ENCODE measurements around the gene TIMM10.
A peak's percentile ranks its signal among the peaks of the same experiment; 100 is the strongest.

TIMM10 gene

DNA sequence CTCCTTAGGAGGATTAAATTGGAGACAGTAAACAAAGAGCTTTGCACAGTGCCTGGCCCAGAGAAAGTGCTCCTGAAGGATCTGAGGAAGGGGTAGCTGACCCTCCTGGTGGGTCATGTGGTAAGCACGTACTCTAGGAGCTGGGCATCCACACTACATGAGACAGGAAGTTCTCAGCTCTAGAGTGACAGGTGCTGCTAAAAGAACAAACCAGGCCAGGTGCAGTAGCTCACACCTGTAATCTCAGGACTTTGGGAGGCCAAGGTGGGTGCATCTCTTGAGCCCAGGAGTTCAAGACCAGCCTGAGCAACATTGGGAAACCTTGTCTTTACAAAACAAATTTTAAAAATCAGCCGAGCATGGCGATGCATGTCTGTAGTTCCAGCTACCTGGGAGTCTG lies 28.2 kb downstream of the TIMM10 start:
- DNase-seq, result no peak

DNA sequence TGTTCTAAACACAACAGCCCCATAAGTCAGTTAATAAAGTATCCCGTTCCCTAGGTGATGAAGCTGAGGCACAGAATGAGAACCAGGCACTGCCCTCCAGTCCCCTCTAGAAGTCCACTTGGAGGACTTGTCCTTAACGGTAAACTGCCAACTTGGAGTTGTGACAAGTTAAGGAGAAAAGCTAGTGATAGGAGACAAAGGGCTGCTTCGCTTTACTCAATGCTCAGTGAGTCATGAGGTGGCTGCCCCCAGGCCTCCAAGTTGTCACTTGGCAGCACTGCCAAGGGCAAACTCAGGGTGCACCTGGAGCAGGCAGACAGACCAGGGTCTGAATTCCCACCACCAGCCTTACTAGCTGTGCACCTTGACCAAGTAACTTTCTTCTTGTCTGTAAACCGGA lies 28.6 kb downstream of the TIMM10 start:
- DNase-seq, result no peak

DNA sequence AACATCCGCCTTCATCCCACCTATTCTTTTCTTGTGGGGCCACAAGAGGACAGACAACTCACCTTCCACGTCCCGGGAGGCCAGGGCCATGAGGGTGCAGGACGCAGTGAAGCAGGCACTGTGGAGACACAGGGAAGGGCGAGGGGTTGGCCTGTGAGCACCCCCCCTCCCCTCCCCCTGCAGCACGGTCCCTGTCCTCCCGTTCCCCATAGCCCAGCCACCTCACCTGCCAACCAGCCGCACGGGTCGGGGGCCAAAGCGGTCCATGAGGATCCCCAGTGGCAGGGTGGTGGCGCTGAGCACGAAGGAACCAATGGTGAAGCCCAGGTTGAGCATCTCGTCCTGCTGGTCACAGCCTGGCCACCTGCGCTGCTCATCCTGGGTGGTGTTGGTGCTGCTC lies 29.6 kb downstream of the TIMM10 start:
- DNase-seq, result no peak

DNA sequence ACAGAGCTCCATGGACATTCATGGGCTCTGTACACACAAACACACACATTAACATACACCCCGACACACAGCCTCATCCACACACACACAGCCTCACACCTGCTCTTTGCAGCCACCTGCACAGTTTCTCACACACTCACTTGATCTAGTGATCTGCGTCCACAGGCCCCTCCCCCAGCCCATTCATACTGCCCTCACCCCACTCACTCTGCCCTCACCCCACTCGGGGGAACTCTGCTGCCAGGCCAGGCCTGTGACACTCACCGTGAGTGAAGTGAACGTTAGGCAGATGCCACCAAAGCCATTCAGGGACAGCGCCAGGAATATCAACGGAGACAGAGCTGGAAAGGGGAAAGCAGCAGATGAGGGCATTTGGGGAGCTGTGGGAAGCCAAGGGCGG lies 30.0 kb downstream of the TIMM10 start:
- no peak for DNase-seq

DNA sequence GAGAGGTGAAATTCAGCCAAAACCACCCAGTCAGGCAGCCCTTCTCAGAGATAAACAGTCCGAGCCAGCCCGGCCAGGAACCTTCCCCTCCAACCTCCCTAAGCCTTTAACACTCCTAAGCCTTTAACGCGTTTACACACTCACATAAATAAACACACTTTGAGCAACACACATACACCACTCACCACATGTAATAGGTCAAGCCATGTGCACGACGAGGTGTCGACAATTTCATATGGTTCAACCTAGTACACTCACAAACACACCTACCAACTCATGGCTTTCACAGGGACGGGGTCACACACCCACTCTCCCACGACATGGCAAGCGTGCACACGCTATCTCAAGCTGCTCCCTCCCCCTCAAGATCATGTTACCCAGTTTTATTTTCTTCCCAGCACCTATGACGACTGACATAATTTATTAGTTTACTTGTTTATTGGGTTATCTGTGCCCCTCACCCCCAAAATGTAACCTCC lies 30.5 kb downstream of the TIMM10 start:
- no peak for DNase-seq

DNA sequence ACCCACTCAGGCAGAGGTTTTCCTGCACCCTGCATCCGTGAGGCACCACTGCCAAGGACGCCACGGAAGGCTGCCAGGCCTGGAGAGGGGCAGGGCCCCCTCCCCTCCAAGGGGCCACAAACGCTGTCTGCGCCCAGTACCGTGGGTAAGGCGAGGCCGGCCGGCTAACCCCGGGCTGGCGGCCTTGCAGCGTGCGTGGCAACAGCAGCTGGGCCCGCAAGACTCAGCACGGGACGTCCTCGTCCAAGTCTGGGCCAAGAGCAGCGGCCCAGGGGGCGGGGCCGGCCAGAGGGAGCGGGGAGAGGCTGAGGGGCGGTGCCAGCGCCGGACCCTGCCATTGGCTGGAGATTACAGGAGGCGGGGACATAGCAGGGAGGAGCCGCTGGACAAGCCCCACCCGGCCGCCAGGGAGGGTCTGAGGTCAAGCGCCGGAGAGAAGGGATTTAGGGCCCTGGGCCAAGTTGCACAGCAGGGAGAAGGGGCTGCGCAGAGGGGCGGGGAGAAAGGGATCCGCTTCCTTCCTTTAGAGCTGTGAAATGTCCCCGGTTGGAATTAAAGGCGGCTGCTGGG lies 31.1 kb downstream of the TIMM10 start:
- peak; percentile 80 to 90 for DNase-seq

DNA sequence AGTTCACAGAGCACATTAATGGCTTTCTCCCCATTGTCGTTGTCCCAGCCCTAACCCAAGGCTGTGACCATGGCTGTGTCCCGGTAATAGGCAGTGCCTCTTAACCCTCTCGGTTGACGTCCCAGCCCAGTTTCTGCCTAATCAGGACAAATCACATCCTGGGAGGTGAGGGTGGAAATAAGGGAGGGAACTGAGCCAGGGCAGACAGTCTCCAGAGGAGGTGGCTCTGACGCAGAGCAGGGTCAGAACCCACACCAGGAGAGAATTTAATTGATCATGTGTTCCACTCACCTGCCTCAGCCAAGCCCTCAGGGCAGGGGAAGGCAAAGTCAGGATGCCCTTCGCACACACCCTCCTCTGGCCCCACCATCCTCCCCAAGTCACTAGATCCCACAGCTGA lies 32.0 kb downstream of the TIMM10 start:
- no peak for DNase-seq

DNA sequence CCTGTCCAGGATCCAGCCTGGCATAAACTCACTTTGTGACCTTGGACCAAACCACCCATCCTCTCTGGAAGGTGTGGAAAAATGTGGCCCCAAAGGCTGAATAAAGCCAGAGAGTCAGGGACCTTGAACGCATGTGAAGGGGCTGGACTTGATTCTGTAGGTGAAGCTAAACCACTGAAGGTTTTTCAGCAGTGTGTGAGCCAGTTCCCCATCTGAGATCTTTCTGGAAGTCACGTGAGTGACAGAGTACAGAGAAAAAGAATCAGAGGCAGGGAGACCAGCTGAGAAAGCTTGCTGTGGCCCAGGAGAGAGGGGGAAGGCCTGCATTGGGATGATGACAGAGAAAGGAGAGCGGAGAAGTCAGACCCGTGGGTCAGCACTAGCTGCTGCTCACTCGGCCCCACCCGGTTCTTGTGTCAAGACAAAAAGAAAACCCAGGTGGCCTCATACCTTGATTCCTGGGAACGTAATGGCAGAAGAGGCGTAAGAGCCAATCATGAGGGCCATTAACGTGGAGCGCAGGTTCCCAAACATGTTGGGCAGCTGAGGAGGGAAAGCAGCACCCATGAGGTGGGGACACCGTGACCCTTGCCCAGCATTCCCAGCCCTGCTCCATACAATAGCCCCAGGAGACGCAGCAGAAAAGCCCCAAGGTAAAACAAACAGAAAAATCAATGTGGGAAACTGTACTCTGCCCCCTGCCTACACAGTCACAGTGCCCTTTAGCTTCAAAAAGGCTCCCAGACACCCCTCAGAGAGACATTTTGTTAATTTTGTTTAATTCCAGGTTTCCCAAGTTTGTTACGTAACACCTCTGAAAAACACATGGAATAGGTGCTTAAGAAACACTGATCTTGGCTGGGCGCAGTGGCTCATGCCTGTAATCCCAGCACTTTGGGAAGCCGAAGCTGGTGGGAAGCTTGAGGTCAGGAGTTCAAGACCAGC lies 33.0 kb downstream of the TIMM10 start:
- DNase-seq, result no peak

DNA sequence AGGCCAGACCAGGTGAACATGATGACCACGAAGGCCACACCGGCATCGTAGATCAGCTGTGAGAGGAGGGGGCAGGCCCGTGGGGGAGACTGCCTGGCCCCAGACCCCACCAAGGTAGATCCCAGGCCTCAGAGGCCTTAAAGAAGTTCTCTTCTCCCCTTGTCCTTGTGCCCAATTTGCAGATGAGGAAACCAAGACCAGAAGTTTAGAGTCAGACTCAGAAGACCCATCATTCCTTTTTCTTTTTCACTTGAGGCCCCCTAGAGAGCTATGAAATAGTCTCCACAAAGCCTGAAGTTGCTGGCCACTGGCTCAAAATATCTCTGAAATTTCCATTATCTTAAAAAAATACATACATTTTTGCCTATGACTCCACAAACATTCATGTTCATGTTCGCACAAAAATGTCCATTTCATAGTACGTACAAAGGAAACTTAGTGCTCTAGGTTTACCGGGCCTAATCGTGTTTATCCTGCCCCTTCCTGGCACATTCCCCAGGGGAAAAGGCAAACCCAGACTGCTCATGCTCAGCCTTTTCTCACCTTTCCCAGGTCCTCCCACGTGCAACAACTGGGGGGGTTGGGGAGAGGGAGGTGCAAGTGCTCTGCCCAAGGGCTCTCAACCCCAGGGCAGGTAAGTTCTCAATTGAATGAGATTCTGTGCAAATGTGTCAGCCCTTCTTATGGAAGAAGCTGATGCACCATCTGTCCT lies 34.3 kb downstream of the TIMM10 start:
- DNase-seq, result peak in 1 of 2 experiments; percentile 21

DNA sequence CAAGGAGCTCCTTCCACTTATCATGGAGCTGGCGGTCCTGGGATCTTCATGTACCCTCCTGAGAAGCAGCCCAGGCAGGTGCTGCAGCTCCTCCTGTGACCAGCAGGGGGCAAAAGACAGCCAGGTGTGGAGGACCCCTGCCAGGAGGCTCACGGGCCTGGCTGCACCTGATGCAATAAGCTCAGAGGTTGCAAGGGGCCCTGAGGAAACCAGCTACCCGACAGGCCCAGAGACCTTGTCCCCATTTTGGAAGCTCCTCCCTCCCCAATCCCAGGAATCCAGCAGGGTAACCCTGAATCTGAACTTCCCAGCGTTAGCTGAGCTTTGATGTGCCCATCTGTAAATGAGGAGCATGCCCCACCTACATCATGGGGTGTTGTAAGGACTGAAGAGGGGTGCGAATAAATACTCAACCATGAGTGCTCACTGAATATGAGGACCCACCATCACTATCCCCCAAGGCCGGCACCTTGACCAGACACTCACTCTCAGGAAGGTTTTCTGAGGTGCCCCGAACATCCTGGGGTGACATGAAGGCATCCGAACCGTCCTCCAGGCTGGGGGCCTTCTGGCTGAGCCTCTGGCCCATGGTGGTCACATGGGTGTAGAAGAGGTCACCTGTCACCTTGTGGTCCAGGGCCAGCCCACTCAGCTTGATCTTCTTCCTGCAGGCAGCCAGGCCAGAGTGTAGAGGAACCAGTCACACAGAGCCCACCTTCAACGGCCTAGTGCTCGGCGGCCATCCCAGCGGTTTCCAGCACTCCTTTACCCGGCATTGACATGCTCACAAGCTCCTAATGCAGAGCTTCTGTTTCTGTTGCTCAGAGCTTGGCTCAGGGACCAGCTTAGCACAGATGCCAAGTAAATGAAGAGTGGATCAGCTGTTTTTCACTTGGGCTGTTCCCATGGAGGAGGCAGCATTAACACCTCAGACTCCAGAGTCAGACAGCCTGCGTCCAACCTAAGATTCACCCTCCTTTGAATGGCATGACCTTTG lies 36.7 kb downstream of the TIMM10 start:
- DNase-seq, result peak in 1 of 2 experiments; percentile 49

DNA sequence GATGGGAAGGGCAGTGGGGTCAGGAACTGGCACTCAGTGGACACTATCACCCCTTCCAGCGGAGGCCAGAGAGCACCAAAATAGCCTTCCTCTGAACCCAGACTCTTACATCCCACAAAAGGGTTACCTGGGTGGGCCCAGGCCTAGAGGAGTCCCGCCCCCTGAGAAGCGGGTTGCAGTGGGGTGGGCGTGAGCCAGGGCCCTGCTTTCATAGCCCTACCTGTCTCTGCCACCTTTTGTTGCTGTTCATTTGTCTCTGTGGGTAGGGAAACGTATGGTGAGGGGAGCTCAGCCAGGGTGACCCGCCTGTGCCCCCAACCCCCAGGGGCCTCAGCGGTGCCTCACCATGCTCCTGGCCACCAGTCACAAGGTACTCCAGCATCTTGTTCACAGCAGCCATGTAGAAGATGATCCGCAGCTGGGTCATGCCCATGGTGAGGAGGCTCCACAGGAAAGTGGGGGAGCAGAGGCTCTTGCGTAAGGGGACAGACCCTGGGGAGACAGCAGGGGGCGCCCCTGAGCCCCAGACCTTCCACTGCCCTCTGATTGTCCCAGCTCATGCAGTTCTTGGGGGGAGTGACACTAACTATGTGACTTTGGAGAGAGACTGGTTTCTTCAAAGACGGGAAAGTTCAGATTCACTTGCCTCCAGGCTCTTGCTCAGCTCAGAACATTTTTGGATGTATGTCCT lies 39.0 kb downstream of the TIMM10 start:
- DNase-seq, result peak in 1 of 2 experiments; percentile 9

DNA sequence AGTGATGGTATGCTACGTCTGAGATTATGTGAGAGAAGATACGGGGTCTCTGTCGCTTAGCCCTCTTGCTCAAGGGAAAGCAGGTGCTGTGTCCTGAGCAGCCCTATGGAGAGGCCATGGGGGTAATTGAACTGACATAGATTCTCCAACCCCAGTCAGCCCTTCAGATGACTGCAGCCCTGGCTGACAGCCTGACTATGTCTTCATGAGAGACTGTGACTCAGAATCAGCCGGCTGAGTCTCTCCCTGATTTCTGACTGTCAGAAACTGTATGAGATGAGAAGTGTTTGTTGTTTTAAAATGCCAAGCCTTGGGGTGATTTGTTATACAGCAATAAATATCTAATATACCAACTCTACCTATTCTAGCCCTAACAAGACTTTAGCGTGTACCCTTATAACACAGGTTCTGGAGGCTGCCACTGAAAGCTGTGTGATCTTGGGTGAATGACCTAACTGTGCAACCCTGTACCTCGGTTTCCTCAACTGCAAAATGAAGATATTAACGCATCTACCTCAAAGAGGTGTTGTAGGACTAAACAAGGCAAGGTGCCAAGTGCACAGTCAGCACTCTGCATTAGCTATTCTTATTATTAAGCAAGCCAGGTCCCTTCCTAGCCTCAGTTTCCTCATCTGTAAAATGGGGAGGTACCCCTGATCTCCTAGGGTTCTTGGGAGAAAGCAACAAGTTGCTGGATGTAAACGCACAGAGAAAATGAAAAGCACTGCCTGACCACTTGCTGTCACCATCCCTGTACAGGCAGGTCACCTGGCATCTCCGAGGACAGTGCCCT lies 39.9 kb downstream of the TIMM10 start:
- no peak for DNase-seq

DNA sequence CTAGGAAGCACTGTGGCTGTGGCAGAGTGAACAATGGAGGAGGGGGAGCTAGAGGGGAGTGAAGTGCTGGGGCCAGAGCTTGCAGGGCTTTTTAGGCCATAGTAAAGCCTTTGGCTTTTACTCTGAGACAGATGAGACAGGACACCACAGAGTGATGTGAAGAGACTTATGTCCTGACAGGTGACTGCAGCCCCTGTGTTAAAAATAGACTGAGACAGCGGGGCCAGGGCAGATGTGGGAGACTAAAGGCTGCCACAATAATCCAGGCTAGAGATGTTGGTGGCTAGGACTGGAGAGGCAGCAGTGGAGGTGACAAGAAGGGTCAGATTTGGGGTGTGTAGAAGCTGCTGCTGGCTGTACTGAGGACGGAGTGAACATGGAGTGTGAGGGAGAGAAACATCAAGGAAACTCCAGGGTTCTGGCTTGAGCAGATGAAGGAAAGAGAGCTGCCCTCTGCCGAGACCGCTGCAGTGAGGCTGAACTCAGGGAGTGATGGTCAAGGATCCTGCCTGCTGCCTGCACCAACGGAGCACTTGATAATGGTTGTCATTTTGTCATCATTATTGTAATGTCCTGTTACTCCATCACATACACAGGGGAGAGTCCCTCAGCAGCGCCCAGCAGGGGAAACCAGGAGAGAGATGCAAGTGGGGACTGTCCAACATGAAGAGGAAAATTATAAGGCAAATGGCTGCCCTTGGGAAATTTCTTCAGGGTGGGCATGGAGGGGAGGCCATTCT lies 42.5 kb downstream of the TIMM10 start:
- no peak for DNase-seq

DNA sequence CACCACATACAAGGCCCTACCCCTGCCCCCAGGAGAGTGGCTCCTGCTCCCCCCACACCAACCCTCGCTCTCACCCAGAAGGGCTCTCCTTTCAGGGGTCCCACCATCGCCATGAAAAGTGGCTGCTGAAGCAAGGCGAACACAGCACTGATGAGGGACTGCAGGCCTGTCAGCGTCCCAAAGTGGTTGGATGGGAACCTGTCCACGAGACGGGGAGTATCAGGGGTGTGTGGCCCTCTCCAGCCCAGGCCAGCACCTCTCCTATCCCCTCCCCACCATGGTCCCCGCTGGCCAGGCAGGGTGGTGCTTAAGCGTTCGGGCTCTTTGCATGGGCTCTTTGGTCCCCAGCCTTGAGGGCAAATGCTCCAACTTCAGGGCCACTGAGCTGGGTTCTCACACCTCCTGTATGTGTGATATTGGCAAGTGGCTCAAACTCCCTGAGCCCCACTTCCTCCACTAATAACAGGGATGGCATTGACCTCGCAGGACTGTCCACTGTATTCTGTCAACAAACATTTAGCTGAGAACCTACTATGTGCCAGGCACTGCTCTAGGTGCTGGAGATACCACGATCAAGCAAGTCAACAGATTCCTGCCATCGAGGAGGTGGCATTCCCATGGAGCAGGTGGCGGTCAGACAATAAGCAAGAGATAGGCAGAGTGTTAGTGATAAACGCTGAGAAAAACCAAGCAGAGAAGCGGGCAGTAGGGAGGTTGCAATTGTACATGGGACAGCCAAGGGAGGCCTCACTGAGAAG lies 43.4 kb downstream of the TIMM10 start:
- no peak for DNase-seq

DNA sequence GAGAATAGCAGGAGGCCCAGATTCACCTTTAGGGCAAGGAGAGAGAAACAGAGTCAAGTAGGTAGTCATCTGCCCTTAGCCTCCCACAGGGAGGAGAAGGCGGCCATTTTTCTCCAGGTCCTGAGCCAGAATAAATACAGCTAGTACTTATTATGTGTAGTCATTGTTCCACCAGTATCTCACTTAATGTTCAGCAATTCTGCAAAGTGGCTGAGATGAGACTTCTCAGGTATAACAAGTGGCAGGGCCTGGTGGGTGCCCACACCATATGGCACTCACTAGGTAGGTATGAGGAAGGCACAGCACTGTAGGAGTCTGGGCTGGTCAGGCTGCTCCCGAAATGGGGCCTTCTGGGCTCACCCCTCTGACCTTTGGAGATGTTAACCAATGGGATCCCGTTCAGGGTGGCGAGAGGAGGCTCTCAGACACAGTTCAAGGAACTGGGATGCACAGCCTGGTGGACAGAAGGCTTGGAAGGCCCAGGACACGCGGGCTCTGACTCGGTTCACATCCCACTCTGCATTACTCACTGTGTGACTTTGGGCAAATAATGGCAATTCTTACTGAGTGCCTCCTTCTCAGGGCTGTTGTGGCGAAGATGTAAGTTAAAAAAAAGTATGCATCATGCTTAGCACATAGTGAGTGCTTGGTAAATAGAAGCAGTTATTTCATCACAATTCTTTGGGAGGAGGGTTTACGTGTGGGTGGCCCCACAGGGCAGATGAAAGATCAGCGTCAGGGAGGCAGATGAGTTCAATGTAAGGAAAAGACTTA lies 45.1 kb downstream of the TIMM10 start:
- DNase-seq, result no peak

DNA sequence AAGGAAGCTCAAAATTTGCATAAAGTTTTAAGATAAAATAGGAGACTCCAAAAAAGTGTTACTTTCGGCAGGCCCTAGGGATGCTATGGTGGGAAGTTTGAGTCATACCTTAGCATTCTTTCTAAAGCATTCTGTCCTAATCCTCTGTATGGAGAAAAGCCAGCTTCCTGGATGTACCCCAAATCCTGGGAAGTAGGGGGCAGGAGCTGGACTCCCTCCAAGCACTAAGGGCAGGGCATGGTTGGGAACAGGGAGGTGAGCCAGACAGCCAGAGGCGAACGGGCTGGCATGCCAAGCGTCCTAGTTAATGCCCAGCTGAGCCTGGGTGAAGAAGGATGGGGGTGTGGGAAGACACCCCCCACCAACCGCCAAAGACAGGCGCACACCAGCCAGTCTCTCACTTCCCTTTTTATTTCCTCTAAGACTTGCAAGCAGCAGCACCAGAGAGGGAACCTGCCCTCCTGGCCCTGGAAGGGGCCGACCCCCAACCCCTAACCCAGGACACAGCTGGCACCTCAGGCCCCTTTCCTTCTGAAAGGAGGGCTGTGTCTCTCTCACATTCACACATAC lies 46.3 kb downstream of the TIMM10 start:
- no peak for DNase-seq

DNA sequence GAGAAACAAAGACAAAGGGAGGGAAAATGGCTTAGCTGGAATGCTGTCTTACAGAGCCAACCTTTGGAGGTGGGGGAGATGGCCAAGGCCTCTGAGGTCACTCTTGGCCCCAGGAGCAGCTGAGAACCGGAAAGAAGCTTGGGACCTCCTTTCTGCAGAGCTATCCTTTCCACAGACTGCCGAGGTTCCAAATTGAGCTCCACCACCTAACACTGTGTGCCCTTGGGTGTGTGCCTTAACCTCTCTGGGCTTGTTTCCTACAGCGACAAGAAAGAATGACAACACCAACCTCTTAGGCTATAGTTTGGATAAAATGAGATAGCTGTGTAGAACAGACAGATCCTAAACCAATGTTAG lies 47.0 kb downstream of the TIMM10 start:
- no peak for DNase-seq

Data from NCI-H524 (cell line).